Spinal cord (tissue), 10 donors: ENCODE data around the gene AZI2. TPM values are rescaled to one million over a fixed set of nuclear protein-coding genes. Genes with fewer than 3 reads are reported as not detected.

Experiments used
- DNase-seq, 6 donors: peaks; one replicate each; pipeline versions ENCODE4 v3.0.0 to v3.0.0-alpha.2; 2013 to 2015; ENCODE audit warnings: low spot score in 6 of 6, low read depth in 4 of 6
- H3K27ac ChIP-seq: one replicate; pipeline ENCODE4 v1.5.1; 2013; ENCODE audit warnings: low read depth, low read length, control low read depth
- H3K27me3 ChIP-seq: one replicate; pipeline ENCODE4 v1.6.1; 2013; ENCODE audit warnings: low read length; ENCODE audit not compliant: control insufficient read depth, insufficient read depth
- H3K36me3 ChIP-seq: one replicate; pipeline ENCODE4 v1.6.1; 2013; ENCODE audit warnings: low read length; ENCODE audit not compliant: control insufficient read depth, insufficient read depth
- H3K4me1 ChIP-seq: one replicate; pipeline ENCODE4 v1.6.1; 2013; ENCODE audit warnings: low read length; ENCODE audit not compliant: control insufficient read depth, insufficient read depth
- H3K4me3 ChIP-seq: one replicate; pipeline ENCODE4 v1.5.1; 2013; ENCODE audit warnings: low read depth, low read length, control low read depth
- H3K9me3 ChIP-seq: one replicate; pipeline ENCODE4 v1.6.1; 2013; ENCODE audit warnings: low read length; ENCODE audit not compliant: control insufficient read depth, insufficient read depth
- WGBS: methylation state at CpG from one replicate; pipeline ENCODE4 v1.1.5; 2013; ENCODE audit warnings: missing lambda C conversion rate; ENCODE audit not compliant: insufficient coverage; 5-methylcytosine and 5-hydroxymethylcytosine counted together
- polyA plus RNA-seq, 2 donors: library from polyadenylated mRNA; unstranded; fragments of 120-200 nt; gene quantifications; one replicate each; pipeline ENCODE4 v1.2.1, GENCODE V29; 2013; ENCODE audit not compliant: insufficient read length in 2 of 2
- total RNA-seq, 2 donors: library from RNA; depleted of rRNA in 1 of 2; stranded (reverse); fragments of 120-200 nt in 1 of 2; fragments of >200 nt in 1 of 2; gene quantifications; one replicate each; pipeline versions ENCODE4 v1.2.3 to v1.2.4, GENCODE V29; 2013 to 2014
- donor health status: healthy.

Gene AZI2
- total and polyA plus RNA-seq, 4 donors = 69.9 to 111 (median 81.4) TPM

GRCh38 chr3:28287046-28287445 lies 61.6 kb downstream of the AZI2 start:
- Histone ChIP-seq H3K27me3 (no peaks in the 10 kb centered on the region), H3K9me3 (no peaks in the 10 kb centered on the region), H3K36me3 (no peaks in the 10 kb centered on the region), H3K27ac (no peak overlapping the region), H3K4me3 (no peak overlapping the region), H3K4me1 (no peaks in the 10 kb centered on the region)
- DNase-seq = no peak
- 86% methylated on average over 1 of the region's 2 CpGs for WGBS

- Histone ChIP-seq H3K27me3 (no peaks in the 10 kb centered on the region), H3K4me1 (no peaks in the 10 kb centered on the region), H3K9me3 (no peaks in the 10 kb centered on the region), H3K27ac (no peak overlapping the region), H3K4me3 (no peak overlapping the region), H3K36me3 (no peaks in the 10 kb centered on the region)
- DNase-seq = peak in 2 of 6 donors; percentile 67 to 73
Observed at GRCh38 chr3:28286595-28286994, 62.0 kb downstream of the AZI2 start.

- Histone ChIP-seq H3K4me3 (no peak overlapping the region), H3K36me3 (peaks cover 2% of the 10 kb centered on the region), H3K27me3 (no peaks in the 10 kb centered on the region), H3K27ac (no peak overlapping the region), H3K4me1 (no peaks in the 10 kb centered on the region), H3K9me3 (no peaks in the 10 kb centered on the region)
- peak in 2 of 6 donors; percentile 29 to 67 for DNase-seq
- WGBS = 80% methylated on average over 1 of the region's 3 CpGs
Observed at GRCh38 chr3:28280781-28281180, 67.8 kb downstream of the AZI2 start.

GRCh38 chr3:28279770-28280169 lies 68.9 kb downstream of the AZI2 start:
- Histone ChIP-seq H3K27ac (no peak overlapping the region), H3K4me3 (no peak overlapping the region), H3K4me1 (no peaks in the 10 kb centered on the region), H3K36me3 (peaks cover 3% of the 10 kb centered on the region), H3K27me3 (no peaks in the 10 kb centered on the region), H3K9me3 (no peaks in the 10 kb centered on the region)
- no peak for DNase-seq
- WGBS = no CpG with 5 or more reads among the region's 4 CpGs

GRCh38 chr3:28278918-28279317 lies 69.7 kb downstream of the AZI2 start:
- WGBS = no CpG with 5 or more reads among the region's 2 CpGs
- Histone ChIP-seq H3K4me3 (no peak overlapping the region), H3K27me3 (no peaks in the 10 kb centered on the region), H3K4me1 (no peaks in the 10 kb centered on the region), H3K9me3 (no peaks in the 10 kb centered on the region), H3K36me3 (peaks cover 3% of the 10 kb centered on the region), H3K27ac (no peak overlapping the region)
- DNase-seq = no peak

GRCh38 chr3:28273837-28274236 lies 74.8 kb downstream of the AZI2 start:
- Histone ChIP-seq H3K4me1 (no peaks in the 10 kb centered on the region), H3K27ac (no peak overlapping the region), H3K9me3 (peaks cover 7% of the 10 kb centered on the region), H3K4me3 (no peak overlapping the region), H3K36me3 (peaks cover 3% of the 10 kb centered on the region), H3K27me3 (no peaks in the 10 kb centered on the region)
- DNase-seq = no peak

Other genes starting within 250 kb of the AZI2 start
- gene CMC1, start 107.2 kb downstream of the AZI2 start, total RNA-seq = 10 to 100 TPM in 1 of 2 donors, 1 to 10 TPM in 1; 8.5 to 13.2 TPM
- gene CMC1, start 107.2 kb downstream of the AZI2 start, polyA plus RNA-seq = 10 to 100 TPM; 21.1 to 22.9 TPM
- 1 to 10 TPM; 1.6 to 2.1 TPM for gene ZCWPW2, start 103 bp downstream of the AZI2 start, total RNA-seq
- gene ZCWPW2, start 103 bp downstream of the AZI2 start, polyA plus RNA-seq = 1 to 10 TPM; 1.5 to 2.0 TPM